HG02759 (cell line): ENCODE data around the gene TMEM191C.
A peak's percentile ranks its signal among the peaks of the same experiment; 100 is the strongest.
"Not testable (repeated sequence)": the region's sequence is repeated elsewhere in the genome, so short reads cannot be mapped to it uniquely, and the experiment has no call there.

Source experiments
- ATAC-seq: cut with Tn5 transposase; IDR thresholded peaks from one replicate; pipeline ENCODE4 v1.9.1; 2021; ENCODE audit warnings: mild to moderate bottlenecking, moderate library complexity; ENCODE audit not compliant: unreplicated experiment

Gene TMEM191C

GRCh38 chr22:21467337-21468193 lies at the start of gene TMEM191C:
Gene TMEM191C (plus strand): TSS chr22:21467387. CDS start chr22:21467460, 73 bp downstream.
- ATAC-seq: peak; percentile 12

DNA sequence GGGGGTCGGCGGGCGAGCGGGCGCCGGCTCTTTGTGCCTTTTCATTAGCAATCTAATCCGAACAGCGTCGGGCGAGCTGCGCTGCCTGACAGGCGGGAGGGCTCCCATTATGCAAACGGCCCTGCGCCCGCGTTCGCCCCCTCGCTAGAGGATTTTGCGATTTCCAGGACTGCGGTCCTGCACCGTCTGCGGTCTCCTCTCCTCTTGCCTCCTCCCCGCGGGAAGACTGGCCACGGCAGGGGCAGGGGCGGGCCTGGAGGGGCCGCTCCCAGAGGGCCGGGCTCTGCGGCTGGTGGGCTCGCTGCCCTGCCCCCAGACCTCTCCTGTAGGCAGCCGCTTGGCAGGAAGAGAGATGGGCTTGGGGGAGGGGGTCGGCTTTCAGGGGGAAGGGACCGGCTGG lies 49.3 kb upstream of the TMEM191C start:
- peak; percentile 36 for ATAC-seq

GRCh38 chr22:21418974-21419638 lies 48.1 kb upstream of the TMEM191C start:
- ATAC-seq: not testable (repeated sequence)

GRCh38 chr22:21420180-21420763 lies 46.9 kb upstream of the TMEM191C start:
- ATAC-seq: not testable (repeated sequence)

- not testable (repeated sequence) for ATAC-seq
These were observed 43.0 kb upstream of the TMEM191C start for GRCh38 chr22:21424084-21424709.

DNA sequence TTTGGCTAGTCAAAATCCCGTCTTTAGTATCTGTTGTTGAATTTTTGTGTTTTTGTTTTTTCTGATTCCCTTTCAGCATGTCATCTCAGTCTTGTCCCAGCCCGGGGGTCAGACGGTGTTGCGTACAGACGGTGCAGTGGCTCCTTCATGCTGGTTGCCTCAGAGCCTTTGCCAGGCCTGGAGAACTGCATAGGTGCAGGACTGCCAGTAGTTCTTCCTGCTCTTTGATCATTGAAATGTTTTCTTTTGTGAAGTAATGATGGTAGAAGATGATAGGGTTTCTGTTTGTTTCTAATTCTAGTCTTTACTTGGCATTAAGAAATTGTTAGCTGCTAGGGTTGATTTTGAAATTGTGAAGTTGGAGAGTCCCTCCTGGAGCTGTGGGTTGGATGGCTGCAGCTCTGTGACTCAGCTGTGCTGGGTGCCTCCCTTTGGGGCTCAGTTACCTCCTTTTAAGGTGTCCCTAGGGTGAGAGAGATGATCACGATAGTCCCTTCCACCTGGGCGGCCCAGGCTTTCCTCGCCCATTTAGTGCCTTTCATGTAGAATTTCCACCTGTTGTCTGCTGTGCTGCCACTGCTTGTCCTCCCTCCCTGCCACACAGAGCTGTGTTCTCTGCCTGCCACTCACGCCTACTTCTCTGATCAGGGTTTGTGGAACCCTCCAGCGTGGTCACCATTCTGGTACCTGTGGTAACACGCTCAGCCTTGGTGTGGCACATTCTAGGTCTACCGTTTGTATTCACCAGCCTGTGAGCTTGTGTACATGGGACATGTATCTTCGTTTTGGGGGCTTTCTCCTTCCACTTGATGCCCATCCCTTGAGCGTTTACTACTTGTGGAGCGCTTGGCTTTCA lies 32.6 kb upstream of the TMEM191C start:
- not testable (repeated sequence) for ATAC-seq

DNA sequence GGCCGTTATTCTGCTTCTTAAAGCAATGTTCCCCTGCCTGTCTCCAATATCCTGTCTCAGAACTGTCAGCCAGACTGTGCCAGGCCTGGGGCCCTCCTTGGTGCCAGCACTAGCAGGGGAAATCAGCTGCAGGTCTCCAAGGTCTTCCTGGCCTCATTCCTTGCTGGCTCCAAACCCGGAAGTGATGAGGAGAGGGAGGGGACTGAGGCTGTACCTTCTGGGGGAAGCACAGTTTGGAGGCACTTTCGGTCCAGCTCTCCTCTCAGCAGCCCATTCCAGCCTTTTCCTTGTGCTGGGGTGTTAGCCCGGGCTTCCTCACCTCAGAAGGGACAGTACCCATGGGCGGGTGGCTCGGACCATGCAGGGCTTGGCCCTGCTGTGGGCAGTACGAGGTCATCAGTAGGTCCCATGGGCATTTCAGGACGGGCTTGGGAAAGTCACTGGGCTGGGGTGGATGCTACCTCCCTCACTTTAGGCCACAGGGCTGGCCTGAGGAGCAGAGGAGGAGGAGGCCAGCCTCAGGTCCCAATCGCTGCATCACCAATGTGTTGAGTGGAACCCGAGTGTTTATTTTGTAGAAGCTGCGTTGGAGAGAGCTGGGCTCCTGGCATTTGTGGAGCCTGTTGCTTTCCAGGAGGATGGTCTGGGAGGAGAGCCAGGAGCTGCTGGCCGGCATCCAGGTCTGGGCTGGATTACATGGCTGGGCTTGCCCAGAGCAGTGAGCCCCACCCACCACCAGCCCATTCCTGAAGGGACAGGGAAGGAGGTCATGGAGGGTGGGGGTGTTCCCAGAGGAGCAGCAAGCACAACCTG lies 31.0 kb upstream of the TMEM191C start:
- ATAC-seq: not testable (repeated sequence)

DNA sequence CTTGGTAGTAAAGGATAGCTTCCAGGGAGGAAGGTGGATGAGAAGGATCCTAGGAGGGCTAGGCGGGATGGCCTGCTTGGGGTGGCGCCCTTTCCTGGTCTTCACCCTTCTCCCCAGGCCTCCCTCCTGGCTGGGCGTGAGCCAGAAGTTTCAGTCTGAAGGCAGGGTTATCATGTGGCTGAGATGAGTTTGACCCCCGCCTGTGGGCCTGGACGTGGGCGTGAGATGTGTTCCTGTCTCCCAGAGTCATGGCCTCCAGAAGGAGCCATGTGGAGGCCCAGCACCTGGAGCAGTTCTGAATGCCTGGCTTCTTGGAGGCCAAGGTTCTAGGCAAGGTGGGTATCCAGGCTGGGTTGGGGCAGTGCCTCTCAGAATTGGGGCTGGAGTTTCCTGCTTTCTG lies 29.2 kb upstream of the TMEM191C start:
- not testable (repeated sequence) for ATAC-seq

DNA sequence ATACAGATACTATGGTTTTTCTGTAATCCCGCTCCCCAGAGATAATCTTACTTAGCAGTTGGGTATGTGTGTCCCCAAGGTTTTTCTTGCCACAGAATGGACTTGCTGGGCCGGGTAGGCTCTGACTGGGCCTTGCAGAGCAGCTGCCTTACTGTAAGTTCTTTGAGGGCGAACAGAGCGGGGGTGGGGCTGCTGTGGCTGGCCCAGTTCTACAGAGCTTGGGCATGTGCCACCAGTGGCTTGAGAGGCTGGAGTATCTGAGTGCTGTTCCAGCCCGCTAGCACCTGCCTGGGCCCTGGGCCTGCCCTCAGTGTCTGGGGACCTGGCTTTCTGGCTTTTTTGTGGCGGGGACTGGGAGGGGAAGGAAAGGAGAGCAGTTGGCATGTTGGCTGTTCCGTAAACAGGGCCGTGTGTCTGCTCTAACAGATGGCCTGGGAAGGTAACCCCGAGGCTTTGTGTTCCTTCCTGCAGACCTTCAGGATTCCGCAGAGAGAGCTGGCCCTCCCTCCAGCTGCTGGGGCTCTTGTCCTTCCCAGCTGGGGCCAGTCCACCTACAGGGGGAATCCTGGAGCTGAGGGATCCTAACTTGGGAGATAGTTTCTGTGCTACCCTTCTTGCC lies 27.1 kb upstream of the TMEM191C start:
- ATAC-seq: not testable (repeated sequence)

GRCh38 chr22:21440676-21441075 lies 26.5 kb upstream of the TMEM191C start:
- not testable (repeated sequence) for ATAC-seq

- ATAC-seq: not testable (repeated sequence)
These were observed 26.0 kb upstream of the TMEM191C start for GRCh38 chr22:21441170-21441569.

GRCh38 chr22:21442123-21442522 lies 25.1 kb upstream of the TMEM191C start:
- not testable (repeated sequence) for ATAC-seq

DNA sequence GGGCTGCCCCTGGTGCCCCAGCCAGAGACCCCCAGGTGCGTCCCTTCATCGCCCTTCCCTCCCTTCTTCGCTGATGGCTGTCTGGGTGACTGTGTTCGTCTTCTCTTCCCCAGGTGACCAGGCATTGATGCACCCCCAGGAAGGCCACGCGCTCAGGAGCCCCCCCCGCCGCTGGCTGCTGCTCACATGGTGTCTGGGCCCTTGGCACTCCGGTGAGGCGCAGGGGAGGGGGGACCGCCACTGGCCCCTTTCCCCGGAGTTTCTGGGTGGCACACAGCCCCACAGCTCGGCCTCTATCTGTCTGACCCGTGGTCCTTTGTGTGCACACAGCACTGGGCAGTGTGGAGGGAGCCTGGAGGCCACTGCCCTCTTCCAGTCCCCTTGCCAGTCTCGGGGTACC lies 24.5 kb upstream of the TMEM191C start:
- ATAC-seq: not testable (repeated sequence)

- no peak for ATAC-seq
These were observed 24.0 kb upstream of the TMEM191C start for GRCh38 chr22:21443057-21443734.

GRCh38 chr22:21443735-21444421 lies 23.3 kb upstream of the TMEM191C start:
- ATAC-seq: no peak

DNA sequence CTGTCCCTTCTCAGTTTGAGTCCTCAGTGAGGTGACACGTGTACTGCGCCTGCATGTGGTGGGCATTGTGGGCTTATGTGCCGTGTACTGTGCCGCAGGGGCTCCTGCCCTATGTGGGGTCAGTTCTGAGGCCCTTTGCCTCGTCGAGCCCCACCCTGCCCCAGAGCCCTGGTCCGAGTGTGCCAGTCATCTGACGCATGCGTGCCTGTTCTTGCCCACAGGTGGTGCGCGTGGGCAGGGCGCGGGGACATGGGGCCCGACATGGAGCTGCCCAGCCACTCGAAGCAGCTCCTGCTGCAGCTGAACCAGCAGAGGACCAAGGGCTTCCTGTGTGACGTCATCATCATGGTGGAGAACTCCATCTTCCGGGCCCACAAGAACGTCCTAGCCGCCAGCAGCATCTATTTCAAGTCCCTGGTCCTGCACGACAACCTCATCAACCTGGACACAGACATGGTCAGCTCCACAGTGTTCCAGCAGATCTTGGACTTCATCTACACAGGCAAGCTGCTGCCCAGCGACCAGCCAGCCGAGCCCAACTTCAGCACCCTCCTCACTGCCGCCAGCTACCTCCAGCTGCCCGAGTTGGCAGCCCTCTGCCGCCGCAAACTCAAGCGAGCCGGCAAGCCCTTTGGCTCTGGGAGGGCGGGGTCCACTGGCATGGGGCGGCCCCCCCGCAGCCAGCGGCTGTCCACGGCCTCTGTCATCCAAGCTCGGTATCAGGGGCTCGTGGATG lies 22.3 kb upstream of the TMEM191C start:
- ATAC-seq: no peak
